ENCODE measurements around the gene CPSF4L. TPM values are rescaled to one million over a fixed set of nuclear protein-coding genes. Genes with fewer than 3 reads are reported as not detected.

Gene CPSF4L
- total RNA-seq, 1 donor from 2014 or later: not detected

DNA sequence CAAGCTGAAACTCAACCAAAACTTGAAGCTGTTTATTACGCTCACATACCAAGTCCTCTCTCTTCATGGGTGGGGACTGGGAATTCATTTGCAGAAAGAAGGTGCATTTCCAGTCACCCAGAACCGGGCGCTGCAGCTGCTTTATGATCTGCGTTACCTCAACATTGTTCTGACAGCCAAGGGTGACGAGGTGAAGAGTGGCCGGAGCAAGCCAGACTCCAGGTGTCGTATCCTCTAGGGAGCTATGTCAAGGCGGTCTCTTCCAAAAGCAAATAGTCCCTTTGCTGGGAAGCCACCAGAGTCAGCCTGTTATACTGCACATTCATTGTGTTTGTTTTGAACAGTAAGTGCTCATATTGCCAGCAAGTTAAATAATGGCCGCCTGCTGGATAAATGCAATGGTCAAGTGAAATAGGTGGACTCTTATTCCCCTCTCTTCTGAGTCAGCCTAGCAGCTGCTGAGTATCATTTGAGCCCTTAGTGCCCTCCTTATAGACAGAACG, 56.2 kb downstream of the CPSF4L start:
- intact Hi-C loops (cut with micrococcal nuclease): no loop called here

DNA sequence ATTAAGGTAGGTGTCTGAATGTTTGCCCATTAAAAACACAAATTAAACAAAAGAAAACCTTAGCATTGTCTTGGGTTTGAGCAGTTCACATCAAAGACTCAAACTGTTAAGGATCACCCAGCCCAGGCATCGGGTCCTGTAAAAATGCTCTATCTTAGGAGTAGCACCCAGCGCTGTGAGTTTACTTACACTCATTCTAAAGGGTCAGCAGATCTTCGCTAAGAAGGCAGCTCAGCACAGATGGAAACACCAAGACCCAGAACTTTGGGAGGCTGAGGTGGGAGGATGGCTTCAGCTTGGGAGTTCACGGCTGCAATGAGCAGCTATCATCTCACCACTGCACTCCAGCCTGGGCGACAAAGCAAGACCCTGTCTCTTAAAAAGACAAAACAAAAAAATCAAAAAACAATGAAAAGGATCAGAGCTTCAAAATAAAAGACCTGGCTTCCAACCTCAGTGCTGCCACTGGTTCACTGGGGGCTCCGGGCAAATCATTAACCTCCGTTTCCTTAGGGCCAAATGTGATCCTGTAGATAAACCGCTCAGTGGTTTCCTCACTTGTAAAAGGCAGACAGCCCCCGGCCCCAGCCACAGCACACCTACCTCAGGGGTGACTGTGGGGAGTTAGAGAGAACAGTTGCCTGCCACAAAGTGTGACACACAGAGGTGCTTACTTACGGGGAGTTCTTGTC, 57.7 kb downstream of the CPSF4L start:
- intact Hi-C loops (cut with micrococcal nuclease): no loop called here

DNA sequence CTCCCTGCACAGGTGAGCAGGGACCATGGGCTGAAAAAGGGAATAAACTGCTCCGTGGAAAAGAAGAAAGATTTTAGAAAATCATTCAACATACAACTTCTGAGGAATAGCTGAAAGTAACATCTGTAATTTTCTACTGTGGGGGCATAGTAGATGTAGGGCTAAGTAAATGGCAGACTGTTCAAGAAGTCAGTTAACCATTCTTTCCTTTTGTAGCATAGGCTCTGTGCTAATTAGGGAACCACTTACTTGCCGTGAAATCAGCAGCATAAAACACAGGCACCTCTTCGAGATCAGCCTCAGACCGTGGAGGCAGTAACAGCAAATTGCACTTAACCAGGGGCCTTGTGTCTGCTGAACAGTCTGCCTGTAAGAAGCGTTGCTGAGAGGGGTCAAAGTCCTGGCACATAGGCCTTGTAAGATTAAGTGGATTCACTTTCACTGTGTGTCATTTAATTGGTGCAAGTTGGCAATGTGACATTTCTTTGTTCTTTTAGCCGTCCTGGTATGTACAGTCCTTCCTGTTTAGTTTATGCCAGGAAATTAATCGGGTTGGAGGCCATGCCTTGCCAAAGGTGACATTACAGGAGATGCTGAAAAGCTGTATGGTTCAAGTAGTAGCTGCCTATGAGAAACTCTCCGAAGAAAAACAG, 58.4 kb downstream of the CPSF4L start:
- intact Hi-C loops (cut with micrococcal nuclease): no loop called here

DNA sequence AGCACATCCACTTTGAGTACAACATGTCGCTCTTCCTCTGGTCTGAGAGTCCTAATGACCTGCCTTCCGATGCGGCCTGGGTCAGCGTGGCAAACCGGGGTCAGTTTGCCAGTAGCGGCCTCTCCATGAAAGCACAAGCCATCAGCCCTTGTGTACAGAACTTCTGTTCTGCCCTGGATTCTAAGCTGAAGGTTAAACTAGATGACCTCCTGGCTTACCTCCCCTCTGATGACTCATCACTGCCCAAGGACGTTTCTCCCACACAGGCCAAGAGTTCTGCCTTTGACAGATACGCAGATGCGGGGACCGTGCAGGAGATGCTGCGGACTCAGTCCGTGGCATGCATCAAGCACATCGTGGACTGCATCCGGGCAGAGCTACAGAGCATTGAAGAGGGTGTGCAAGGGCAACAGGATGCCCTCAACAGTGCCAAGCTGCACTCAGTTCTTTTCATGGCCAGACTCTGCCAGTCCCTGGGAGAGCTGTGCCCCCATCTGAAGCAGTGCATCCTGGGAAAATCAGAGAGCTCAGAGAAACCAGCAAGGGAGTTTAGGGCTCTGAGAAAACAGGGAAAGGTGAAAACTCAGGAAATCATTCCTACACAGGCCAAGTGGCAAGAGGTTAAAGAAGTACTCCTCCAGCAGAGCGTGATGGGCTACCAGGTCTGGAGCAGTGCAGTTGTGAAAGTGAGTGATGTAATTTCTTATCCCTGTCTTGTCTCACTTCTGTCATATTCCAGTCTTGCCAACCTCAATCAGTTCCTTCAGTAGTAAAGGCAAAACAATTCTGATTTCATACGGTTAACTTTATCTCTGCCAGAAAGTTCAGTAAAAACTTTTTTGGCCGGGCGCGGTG, 60.2 kb downstream of the CPSF4L start:
- intact Hi-C loops (cut with micrococcal nuclease): no loop called here

DNA sequence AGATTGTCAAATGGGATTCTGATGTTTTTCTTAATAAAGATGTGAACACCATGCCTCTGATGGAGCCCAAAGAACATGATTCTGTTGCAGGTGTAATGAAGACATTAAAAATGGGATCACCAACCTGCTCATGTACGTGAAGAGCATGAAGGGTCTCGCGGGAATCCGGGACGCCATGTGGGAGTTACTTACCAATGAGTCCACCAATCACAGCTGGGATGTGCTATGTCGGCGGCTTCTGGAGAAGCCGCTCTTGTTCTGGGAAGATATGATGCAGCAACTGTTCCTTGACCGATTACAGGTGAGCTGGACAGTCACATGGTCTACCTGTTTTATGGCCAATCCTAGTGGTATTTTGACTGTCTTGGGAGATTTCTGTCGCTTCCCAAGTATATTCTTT, 61.2 kb downstream of the CPSF4L start:
- intact Hi-C loops (cut with micrococcal nuclease): no loop called here

DNA sequence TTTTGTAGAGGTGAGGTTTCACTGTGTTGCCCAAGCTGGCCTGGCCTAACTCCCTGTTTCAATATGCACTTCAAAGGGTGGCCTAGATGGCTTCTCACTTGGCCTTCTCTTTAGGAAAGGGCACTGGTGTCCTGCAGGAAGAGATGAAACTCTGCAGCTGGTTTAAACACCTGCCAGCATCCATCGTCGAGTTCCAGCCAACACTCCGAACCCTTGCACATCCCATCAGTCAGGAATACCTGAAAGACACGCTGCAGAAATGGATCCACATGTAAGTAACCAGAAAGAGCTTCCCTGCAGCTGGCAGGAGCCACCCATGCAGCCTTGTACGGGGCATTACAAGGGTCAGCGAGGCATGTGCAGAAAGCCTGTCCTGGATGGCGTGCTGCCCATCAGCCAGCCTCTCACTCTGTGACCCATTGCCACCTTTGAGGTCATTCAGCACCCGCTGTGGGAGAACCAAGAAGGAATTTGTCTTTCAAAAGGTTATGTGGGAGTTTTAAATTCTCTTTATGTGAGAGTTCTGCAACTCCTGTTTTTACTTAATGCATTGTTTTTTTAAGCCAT, 61.8 kb downstream of the CPSF4L start:
- intact Hi-C loops (cut with micrococcal nuclease): no loop called here

DNA sequence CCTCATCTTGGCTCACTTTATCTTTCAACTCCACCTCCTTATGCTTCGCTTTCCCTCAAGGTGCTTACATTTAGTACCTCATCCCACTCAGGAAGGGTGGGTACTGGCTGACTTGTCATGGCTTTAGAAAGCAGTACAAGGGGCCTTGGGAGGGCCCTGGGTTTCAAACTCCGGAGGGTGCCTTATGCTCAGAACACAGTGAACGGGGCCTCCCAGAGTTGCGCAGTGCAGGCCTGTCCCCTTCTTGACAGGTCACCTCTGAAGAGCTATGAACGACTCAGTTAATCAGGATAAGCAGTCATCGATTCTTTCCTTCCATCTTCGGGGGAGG, 62.8 kb downstream of the CPSF4L start:
- intact Hi-C loops (cut with micrococcal nuclease): no loop called here

Other genes with a start within 250 kb of the CPSF4L start
- gene SLC39A11, start 169.2 kb downstream of the CPSF4L start, total RNA-seq: 27.5 and 27.9 TPM in 2 replicates
- 0.02 TPM in 1 of 2 replicates, not detected in the other for gene SSTR2, start 96.9 kb downstream of the CPSF4L start, total RNA-seq
- gene COG1, start 68.8 kb downstream of the CPSF4L start, total RNA-seq: 28.5 and 30.6 TPM in 2 replicates
- 1.4 and 1.9 TPM in 2 replicates for gene CDC42EP4, start 50.1 kb upstream of the CPSF4L start, total RNA-seq

All from T-helper 1 cell treated with Interleukin-12 subunit alpha and Interleukin-12 subunit beta and Interleukin-4 antibody, amounts not matched to agents 30 ng/mL and 1 ng/mL, for 36 hours (primary cell).